HG02642 (cell line): ENCODE data around the gene XYLT1.

Experiments
- ATAC-seq: cut with Tn5 transposase; IDR thresholded peaks from one replicate; pipeline ENCODE4 v1.9.1; 2021; ENCODE audit warnings: mild to moderate bottlenecking; ENCODE audit not compliant: unreplicated experiment, poor library complexity

Gene XYLT1

DNA sequence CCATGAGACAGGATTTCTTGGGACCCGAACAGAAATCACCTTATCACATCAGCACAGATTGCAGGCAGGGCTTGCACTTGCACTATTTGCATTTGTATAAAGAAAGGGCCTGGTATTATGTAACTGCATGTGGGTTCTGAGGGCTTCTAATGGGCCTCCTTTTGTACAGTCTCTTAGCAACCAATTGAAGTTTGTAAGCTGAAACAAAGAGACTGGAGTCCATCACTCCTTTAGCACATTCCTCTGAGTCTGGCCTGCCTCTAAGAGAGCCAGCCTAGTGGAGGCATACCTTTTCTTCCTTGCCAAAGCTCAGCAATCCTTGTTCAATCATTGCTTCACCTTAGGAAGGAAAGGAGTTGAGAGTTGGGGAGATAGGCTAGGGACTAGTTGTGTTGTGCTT is 387.1 kb downstream of the XYLT1 start:
- no peak for ATAC-seq

DNA sequence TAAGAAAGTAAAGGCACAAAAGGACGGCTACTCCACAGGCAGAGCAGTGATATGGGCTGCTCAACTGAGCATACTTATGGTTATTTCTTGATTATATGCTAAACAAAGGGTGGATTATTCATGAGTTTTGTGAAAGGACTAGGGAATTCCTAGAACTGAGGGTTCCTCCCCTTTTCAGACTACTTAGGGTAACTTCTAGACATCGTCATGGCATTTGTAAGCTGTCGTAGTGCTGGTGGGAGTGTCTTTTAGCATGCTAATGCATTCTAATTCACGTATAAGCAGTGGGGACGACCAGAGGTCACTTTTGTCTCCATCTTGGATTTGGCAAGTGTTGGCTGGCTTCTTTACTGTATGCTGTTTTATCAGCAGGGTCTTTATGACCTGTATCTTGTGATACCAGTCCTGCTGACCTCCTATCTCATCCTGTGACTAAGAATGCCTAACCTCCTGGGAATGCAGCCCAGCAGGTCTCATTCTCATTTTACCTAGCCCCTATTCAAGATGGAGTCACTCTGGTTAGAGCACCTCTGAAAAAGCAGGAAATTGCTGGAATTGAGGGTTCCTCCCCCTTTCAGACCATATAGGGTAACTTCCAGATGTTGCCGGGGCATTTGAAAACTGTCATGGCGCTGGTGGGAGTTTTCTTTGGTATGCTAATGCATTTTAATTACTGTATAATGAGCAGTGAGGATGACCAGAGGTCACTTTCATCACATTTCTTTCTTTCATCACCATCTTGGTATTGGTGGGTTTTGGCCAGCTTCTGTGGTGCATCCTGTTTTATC is 388.5 kb downstream of the XYLT1 start:
- no peak for ATAC-seq

DNA sequence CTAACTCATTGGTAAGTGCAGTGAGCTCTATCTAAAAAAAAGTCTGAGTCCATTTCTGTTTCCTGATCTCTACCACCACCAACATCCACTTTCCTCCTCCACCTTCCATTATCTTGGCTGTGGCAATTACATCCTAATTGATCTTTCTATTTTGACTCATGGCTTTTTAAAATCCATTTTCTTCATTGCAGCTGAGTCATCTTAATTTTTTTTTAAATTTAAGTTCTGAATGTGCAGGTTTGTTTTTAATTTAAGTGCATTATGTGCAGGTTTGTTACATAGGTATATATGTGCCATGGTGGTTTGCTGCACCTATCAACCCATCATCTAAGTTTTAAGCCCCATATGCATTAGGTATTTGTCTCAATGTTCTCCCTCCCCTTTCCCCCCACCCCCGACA is 390.7 kb downstream of the XYLT1 start:
- no peak for ATAC-seq

DNA sequence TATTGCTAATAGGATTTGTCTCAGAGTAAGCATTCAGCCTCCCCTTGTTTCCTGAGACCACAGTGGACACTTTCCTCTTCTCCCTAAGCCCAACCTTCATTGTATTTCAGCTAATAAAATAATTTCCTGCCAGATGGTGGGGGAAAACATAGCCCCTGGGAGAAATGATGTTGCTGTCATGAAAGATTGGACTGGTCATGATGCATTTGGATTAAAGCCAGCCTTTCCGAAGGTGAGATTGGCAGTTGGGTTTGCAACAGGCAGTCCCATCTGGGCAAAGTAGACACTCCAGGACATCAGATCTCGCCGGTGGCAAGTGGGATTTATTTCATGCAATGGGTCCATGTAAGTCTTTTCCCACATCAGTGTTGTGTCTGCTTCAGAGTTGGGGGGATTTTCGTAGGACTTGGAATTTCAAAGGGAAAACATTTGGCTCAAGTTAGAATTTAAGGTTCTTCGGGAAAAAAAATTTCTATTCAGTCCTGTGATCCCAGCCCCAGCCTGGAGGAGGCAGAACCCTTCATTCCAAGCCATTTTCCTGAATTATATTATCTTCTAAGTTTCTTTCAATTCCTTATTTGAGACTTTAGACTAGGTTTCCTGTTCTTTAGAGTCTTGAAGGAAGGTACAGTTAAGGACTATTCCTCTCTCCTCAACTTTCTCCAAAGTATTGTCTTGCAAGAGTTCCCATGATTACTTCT is 391.7 kb downstream of the XYLT1 start:
- no peak for ATAC-seq

DNA sequence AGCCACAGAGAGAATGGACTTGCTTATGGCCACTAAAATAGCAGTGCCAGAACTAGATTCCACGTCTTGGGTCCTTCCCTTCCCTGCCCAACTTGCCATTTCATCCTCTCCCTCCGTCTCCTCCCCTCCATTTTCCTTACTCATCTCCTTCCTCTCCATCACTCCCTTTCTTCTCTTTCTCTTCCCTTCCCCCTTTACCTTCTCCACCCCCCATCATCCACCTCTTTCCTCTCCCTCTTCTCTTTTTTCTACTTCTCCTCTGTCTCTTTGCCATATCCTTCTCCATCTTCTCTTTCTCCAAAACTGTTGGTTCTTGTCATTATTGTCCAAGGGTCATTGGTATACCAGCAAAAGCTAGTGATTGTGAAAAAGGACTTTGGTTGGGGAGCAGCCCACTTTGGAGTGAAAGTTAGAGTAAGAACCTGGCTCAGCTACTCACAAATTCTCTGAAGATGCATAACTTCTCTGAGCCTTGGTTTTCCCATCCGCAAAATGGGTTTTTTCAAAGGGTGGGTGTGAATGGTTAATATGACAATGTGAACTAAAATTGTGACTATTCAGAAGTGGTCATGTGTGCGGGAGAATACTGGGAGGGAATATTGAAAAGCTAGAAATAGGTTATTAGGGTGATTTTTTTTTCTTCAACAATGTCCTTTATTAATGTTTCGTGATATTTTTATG is 393.8 kb downstream of the XYLT1 start:
- no peak for ATAC-seq

DNA sequence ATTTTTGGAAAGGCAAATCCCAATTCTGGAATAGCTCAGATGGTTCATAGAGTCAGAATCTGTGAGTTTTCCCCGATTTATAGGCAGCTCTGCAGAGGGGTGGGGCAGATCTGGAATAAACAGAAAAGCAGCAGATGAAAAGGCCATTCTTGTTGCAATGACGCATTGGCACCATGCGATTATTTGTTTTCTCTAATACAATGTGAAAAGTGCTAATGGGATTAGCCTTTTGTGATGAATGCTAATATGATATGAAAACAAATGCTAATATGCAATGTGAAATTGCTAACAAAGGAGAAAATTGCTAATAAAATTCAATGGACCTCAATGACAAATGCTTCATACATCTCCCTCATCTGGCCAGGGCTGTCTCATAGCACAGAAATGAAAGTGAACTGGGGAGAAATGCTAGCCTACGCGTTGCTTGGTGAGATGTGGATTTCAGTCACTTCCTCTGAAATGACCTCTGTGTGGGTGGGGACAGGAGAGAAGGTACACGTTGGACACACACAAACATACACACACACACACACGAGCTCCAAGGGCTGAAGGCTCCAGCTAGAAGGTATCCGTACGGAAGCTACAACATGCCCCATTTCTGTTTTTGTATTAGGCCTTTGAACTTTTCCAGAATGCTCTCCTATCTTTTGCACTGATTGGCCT is 394.5 kb downstream of the XYLT1 start:
- ATAC-seq, result no peak

DNA sequence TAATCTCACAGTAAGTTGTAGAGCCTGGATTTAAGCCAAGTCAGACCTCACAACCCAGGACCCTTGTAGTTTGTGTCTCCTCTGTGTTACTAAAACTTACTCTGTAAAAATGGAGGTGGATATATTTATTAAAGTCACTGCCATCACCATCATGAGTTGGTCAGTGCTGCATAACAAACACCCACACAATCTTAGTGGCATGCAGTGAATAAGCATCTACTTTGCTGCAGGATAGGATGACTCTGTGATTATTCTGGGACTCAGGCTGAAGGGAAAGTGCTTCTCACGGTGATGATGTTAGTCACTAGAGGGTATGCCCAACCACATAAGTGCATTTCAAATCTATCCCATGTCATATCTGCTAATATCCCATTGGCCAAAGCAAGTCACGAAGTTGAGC is 398.7 kb downstream of the XYLT1 start:
- no peak for ATAC-seq

DNA sequence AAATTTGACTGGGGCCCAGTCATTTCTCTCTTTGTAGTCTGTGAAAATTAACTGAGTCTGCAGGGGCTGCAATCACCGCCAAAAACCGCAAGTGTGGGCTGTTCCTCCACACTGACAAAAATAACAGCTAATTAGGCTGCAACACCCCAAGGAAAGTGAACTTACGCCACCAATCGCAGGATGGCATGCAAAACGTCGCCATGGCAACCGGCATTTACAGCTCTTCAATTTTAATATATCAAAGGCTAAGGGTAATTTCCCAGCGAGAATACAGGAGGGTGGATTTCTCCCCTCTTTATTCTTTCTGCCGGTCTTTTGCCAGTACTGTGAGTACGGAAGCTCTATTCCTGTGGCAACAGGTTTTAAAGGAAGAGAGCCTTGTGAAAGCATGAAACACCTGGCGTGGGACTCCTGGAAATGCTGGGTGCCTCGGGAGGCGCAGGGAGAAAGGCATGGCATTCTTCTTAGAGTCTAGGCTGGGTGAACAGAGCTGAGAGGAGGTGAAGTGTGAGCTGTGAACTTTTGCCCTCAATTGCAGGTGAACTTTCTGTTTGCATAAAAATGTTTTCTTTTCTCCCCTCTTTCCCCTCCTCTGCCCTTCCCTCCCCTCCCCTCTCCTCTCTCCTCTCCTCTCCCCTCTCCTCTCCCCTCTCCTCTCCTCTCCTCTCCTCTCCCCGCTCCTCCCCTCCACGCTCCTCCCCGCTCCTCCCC is 399.7 kb downstream of the XYLT1 start:
- ATAC-seq, result peak; percentile 70

DNA sequence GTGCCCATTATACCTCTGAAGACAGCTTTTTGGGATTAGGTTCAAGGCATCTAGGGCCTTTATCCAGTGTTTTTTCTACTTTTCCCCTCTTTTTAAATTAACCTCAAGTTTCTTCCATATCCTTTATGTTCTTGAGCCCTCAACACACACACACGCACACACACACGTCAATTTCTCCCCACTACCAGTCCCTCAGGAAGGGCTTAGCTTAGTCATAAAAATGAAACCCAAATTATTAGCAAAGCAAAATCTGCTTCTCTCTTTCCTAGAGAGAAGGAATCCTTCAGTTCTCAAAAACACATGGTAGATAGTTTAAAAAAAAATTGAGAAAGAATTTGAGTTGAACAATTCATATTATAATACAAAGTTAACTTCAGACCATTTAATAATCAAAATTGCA is 401.1 kb downstream of the XYLT1 start:
- ATAC-seq, result no peak

DNA sequence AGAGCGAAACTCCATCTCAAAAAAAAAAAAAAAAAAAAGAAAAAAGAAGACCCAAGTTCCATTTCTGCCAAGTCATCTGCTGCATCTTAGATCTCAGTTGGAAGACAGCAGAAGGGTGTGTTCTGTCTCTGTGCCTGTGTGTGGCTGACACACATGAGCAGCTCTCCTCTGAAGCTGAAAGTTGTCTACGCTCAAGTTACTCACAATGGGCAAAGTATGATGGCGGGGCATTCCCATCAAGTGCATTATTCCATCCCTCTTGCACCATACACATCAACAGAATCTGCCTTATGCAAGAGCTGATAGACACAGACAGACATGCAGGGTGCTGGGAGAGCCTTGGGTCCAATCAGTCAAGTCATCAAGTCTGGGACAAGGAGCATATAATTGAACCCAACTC is 402.2 kb downstream of the XYLT1 start:
- ATAC-seq, result no peak

DNA sequence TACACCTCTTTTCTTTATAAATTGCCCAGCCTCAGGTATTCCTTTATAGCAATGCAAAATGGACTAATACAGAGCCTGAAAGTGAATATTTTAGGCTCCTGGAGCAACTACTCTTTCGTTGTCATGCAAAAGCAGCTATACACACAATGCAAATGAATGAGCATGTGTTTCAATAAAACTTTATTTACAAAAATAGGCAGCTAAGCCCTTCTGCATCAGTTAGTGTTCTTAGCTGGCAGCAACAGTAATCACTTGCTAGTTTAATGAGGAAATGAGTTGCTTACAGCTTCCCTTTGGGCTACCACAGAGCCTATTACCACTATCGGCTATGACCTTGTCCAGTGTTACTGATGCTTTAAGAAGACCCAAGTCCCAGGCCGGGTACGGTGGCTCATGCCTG is 402.9 kb downstream of the XYLT1 start:
- ATAC-seq, result no peak

DNA sequence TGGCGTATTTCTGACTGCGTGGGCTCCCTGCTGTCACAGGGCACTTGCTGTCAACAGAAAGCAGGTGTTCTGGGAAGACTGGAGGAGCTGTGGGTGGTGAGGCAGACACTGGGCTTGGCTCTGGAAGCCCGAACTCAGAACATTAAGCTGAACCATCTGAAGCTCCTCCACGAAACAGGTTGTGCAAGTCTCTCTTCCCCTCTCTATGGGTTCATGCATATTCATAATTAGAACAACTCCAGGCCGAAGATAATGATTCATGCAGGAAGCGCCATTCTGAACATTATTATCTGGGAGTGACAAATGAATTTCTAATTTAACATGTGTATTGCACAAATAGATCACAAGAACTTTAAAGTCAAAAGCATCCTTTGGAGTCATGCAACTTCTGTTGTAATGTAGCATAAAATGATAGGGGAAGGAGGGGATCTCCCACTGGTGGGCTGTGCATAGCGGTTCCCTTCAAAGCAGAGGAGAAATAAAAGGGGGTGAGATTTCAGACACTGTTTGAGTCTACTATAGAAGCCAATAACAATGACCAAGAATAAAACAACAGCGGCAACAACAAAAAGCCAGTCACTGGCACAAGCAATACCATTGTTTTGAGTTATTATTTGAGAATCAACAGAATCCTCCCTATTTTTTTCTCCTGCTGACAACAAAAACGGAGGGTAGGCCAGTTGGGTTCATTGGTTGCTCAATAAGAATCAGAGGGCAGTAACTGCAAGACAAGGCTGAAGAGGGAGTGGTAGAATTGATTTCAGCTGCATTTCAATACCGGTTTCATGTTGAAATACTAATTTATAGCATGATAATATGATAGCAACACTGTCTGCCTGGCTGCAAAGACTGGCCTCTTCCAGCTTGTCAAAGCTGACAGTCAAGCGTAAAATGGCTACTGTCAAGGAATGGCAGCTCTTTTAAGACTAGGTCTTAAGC is 407.3 kb downstream of the XYLT1 start:
- ATAC-seq, result no peak

DNA sequence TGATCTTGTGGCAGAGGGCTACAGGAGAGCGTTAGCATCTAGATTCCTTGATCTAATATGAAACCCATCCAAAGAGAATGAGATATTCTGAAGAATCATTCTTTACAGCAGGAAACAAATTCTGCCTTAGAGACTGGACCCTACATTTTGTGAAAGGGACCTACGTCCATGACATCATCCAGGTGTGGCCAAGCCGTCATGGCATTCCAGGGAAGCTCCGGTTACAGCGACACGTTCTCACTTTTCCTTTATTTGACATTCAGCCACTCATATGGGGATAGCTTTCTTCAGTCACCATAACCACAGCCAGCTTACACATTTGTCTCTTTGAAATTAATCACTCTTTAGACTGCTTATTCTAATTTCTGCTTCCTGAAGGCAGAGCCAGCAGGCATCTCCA is 408.1 kb downstream of the XYLT1 start:
- no peak for ATAC-seq

DNA sequence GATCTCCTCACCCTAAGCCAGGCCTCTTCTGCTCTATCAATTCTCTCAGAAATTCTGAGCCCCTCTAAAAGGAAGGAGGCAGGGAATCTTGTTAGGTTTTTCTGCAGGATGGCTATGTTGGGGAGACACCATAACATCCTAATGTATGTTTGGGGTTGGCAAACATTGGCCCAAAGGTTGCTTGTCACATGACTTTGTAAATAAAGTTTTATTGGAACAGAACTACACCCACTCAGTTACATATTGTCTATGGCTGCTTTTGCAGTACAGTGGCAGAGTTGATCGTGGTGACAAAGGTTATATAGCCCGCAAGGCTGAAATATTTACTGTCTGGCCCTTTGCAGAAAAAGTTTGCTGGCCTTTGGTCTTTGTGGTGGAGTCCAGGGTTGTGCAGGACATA is 409.4 kb downstream of the XYLT1 start:
- no peak for ATAC-seq

DNA sequence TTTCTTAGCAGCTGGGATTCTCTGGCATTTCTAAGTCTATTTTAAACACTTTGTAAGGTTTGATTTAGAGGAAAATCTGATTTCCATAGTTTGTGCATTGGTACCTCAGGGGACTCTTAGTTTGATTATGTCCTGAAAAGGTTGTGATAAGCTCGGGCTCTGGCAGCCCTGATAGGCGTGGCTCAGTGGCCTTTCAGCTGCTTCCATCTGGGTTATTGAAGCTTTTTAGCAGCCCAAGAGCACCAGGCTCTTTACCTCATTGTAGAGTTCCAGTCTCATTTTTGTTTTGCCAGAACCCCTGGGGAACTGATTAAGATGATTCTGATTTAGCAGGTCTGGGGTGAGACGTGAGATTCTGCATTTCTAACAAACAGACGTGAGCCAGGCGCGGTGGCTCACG is 412.3 kb downstream of the XYLT1 start:
- no peak for ATAC-seq

DNA sequence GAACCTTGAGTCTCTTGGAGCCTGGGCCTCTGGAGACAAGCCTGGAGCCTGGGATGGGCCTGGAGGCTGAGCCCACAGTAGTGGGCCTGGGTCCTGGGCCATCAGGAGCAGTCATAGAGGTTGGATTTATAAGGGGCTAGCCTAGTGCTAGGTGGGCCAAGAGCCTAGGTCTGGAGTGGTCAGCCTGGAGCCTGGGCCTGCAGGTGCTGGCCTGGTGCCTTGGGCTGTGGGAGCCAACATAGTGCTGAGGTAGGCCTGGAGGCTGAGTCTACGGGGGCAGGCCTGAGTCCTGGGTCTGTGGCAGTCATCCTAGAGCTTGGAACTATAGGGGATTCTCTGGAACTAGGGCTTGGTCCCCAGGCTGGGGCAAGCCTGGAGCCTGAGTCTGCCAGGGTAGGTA is 414.1 kb downstream of the XYLT1 start:
- ATAC-seq, result no peak

DNA sequence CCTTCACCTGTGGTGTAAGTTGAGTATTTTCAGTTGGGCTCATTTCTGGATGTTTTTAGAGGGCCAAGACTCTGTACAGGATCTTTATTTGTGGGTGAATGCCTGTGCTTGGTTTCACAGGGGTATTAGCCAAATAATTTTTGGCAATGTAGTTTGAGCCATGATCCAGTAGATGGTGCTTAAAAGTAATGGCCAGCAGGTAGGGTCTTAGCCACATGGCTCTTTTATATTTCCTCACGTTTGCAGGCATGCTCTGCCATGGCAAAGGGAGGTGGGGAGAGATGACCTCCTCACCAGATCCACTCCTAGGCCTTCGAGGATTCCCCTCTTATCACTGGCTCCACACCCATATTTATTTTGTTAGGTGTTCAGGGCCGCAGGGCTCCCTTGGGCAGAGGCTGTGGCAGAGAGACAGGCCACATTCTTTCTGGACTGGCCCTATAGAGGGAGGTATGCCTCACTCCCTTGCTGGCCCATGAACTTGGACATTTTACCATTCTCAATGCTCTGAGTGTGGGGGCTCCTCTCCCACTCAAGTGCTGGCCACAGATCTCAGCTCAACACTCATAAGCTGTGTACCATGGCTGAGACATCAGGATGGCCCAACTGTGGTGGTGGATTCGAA is 417.1 kb downstream of the XYLT1 start:
- ATAC-seq, result no peak
